Renal cortical epithelial cell (primary cell): ENCODE results near the gene ATRIP. TPM values are rescaled to one million over a fixed set of nuclear protein-coding genes. Genes with fewer than 3 reads are reported as not detected.
A peak's percentile ranks its signal among the peaks of the same experiment; 100 is the strongest.
"Not testable (repeated sequence)": the region's sequence is repeated elsewhere in the genome, so short reads cannot be mapped to it uniquely, and the experiment has no call there.

Source experiments
- DNase-seq: peaks from one replicate; pipeline ENCODE4 v3.0.0-alpha.2; 2011; ENCODE audit warnings: low read depth
- total RNA-seq: library from RNA; depleted of rRNA; stranded (reverse); fragments of >200 nt; gene quantifications from 2 replicates; pipeline ENCODE4 v1.2.3, GENCODE V29; 2014

The ATRIP gene
- 4.3 and 5.2 TPM in 2 replicates for total RNA-seq

GRCh38 chr3:48446425-48447193 is at the start of gene ATRIP:
Gene ATRIP (plus strand): TSS chr3:48446737. CDS start chr3:48446846, 109 bp downstream.
- DNase-seq = peak; percentile 55

GRCh38 chr3:48397767-48398681 is 48.5 kb upstream of the ATRIP start:
- no peak for DNase-seq

- no peak for DNase-seq
Observed at GRCh38 chr3:48398701-48399386, 47.7 kb upstream of the ATRIP start.

- peak; percentile 6 for DNase-seq
Observed at GRCh38 chr3:48399387-48400172, 47.0 kb upstream of the ATRIP start.

- peak; percentile 62 for DNase-seq
Observed at GRCh38 chr3:48400824-48401433, 45.6 kb upstream of the ATRIP start.

GRCh38 chr3:48401434-48401901 is 45.1 kb upstream of the ATRIP start:
- DNase-seq = not testable (repeated sequence)

GRCh38 chr3:48402281-48402732 is 44.2 kb upstream of the ATRIP start:
- peak; percentile 90 for DNase-seq

- no peak for DNase-seq
Observed at GRCh38 chr3:48402907-48403306, 43.6 kb upstream of the ATRIP start.

- DNase-seq = no peak
Observed at GRCh38 chr3:48403533-48404439, 42.8 kb upstream of the ATRIP start.

GRCh38 chr3:48404440-48405342 is 41.8 kb upstream of the ATRIP start:
- DNase-seq = no peak

- no peak for DNase-seq
Observed at GRCh38 chr3:48405343-48405881, 41.1 kb upstream of the ATRIP start.

GRCh38 chr3:48405971-48406370 is 40.6 kb upstream of the ATRIP start:
- DNase-seq = no peak

GRCh38 chr3:48406443-48407431 is 39.8 kb upstream of the ATRIP start:
- no peak for DNase-seq

GRCh38 chr3:48407542-48408099 is 38.9 kb upstream of the ATRIP start:
- no peak for DNase-seq

- no peak for DNase-seq
Observed at GRCh38 chr3:48408823-48409281, 37.7 kb upstream of the ATRIP start.
